H9 (cell line): ENCODE data around the gene MTSS2. TPM values are rescaled to one million over a fixed set of nuclear protein-coding genes. Genes with fewer than 3 reads are reported as not detected.

ENCODE experiments used
- DNase-seq: peaks from one replicate; pipeline ENCODE4 v3.0.0-alpha.2; 2017
- H2AFZ ChIP-seq: one replicate; pipeline ENCODE4 v1.6.1; 2013; ENCODE audit warnings: mild to moderate bottlenecking, low read length, control low read depth, moderate library complexity
- H2AK5ac ChIP-seq: 2 replicates; pipeline ENCODE4 v1.6.1; 2013; ENCODE audit warnings: low read length, control low read depth, mixed read lengths; ENCODE audit not compliant: insufficient read length
- H2BK120ac ChIP-seq: one replicate; pipeline ENCODE4 v1.6.1; 2013; ENCODE audit warnings: low read depth, mild to moderate bottlenecking, low read length, control low read depth, inconsistent platforms; ENCODE audit not compliant: poor library complexity, severe bottlenecking
- H2BK12ac ChIP-seq: 2 replicates; pipeline ENCODE4 v1.6.1; 2013; ENCODE audit warnings: low read length, control low read depth, mixed read lengths, low read depth; ENCODE audit not compliant: insufficient read length
- H2BK15ac ChIP-seq: 2 replicates; pipeline ENCODE4 v1.6.1; 2013; ENCODE audit warnings: low read depth, low read length, control low read depth
- H2BK20ac ChIP-seq: one replicate; pipeline ENCODE4 v1.6.1; 2013; ENCODE audit warnings: low read depth, mild to moderate bottlenecking, low read length, control low read depth, inconsistent platforms; ENCODE audit not compliant: poor library complexity, severe bottlenecking
- H2BK5ac ChIP-seq: 2 replicates; pipeline ENCODE4 v1.6.1; 2013; ENCODE audit warnings: low read length, control low read depth, mixed read lengths; ENCODE audit not compliant: insufficient read length
- H3K14ac ChIP-seq: 2 replicates; pipeline ENCODE4 v1.6.1; 2013; ENCODE audit warnings: low read length, control low read depth; ENCODE audit not compliant: insufficient read depth
- H3K18ac ChIP-seq: 2 replicates; pipeline ENCODE4 v1.6.1; 2013; ENCODE audit warnings: low read depth, mild to moderate bottlenecking, mixed read lengths, low read length, control low read depth; ENCODE audit not compliant: insufficient read length
- H3K23ac ChIP-seq: 2 replicates; pipeline ENCODE4 v1.6.1; 2013; ENCODE audit warnings: low read length, control low read depth, mixed read lengths, low read depth; ENCODE audit not compliant: insufficient read length
- H3K23me2 ChIP-seq: 2 replicates; pipeline ENCODE4 v1.6.1; 2013; ENCODE audit warnings: low read depth, mild to moderate bottlenecking, mixed read lengths, low read length, control low read depth; ENCODE audit not compliant: insufficient read length, poor library complexity, severe bottlenecking
- H3K27ac ChIP-seq: 2 replicates; pipeline ENCODE4 v1.5.1; 2013; ENCODE audit warnings: low read length, control low read depth, mixed read lengths, low read depth; ENCODE audit not compliant: insufficient read length
- H3K27me3 ChIP-seq: 2 replicates; pipeline ENCODE4 v1.6.1; 2013; ENCODE audit warnings: low read length, control low read depth, inconsistent platforms; ENCODE audit not compliant: insufficient read depth
- H3K4ac ChIP-seq: 2 replicates; pipeline ENCODE4 v1.6.1; 2013; ENCODE audit warnings: low read depth, mild to moderate bottlenecking, control low read depth, inconsistent platforms, low read length, moderate library complexity
- H3K4me1 ChIP-seq: 2 replicates; pipeline ENCODE4 v1.6.1; 2013; ENCODE audit warnings: low read length, control low read depth, inconsistent platforms; ENCODE audit not compliant: insufficient read depth
- H3K4me2 ChIP-seq: 2 replicates; pipeline ENCODE4 v1.6.1; 2013; ENCODE audit warnings: low read length, control low read depth, mixed read lengths; ENCODE audit not compliant: insufficient read length, insufficient read depth
- H3K56ac ChIP-seq: 2 replicates; pipeline ENCODE4 v1.6.1; 2013; ENCODE audit warnings: low read depth, mild to moderate bottlenecking, mixed read lengths, low read length, control low read depth; ENCODE audit not compliant: insufficient read length
- H3K79me1 ChIP-seq: 2 replicates; pipeline ENCODE4 v1.6.1; 2013; ENCODE audit warnings: low read depth, mild to moderate bottlenecking, moderate library complexity, low read length, control low read depth, inconsistent platforms; ENCODE audit not compliant: insufficient read depth, poor library complexity, severe bottlenecking
- H3K79me2 ChIP-seq: 2 replicates; pipeline ENCODE4 v1.6.1; 2013; ENCODE audit warnings: low read length, control low read depth, inconsistent platforms; ENCODE audit not compliant: insufficient read depth
- H3K9ac ChIP-seq: 2 replicates; pipeline ENCODE4 v1.6.1; 2013; ENCODE audit warnings: low read length, control low read depth, mixed read lengths; ENCODE audit not compliant: insufficient read length; ENCODE audit errors: extremely low read depth
- H3K9me3 ChIP-seq: one replicate; pipeline ENCODE4 v1.6.1; 2013; ENCODE audit warnings: low read depth, low read length, inconsistent platforms; ENCODE audit not compliant: control insufficient read depth
- H3T11ph ChIP-seq: one replicate; pipeline ENCODE4 v1.6.1; 2013; ENCODE audit warnings: mild to moderate bottlenecking, low read length, control low read depth, inconsistent platforms
- H4K20me1 ChIP-seq: one replicate; pipeline ENCODE4 v1.6.1; 2013; ENCODE audit not compliant: control insufficient read depth, insufficient read length, insufficient read depth
- H4K5ac ChIP-seq: 2 replicates; pipeline ENCODE4 v1.6.1; 2013; ENCODE audit warnings: low read depth, mild to moderate bottlenecking, mixed read lengths, low read length, control low read depth; ENCODE audit not compliant: insufficient read length
- H4K8ac ChIP-seq: replicated peaks from 2 replicates; pipeline ENCODE4 v1.6.1; 2013; ENCODE audit warnings: low read length, control low read depth, mixed read lengths, low read depth; ENCODE audit not compliant: insufficient read length
- H4K91ac ChIP-seq: 2 replicates; pipeline ENCODE4 v1.6.1; 2013; ENCODE audit warnings: low read depth, mild to moderate bottlenecking, moderate library complexity, mixed read lengths, low read length, control low read depth; ENCODE audit not compliant: insufficient read length
- H3K27ac Mint-ChIP-seq, 3 experiments: 2 replicates in 2 of 3; 3 replicates in 1 of 3; pipeline ENCODE4 v1.8.0; 2020 to 2021; ENCODE audit warnings: mixed read lengths in 3 of 3, mild to moderate bottlenecking in 1 of 3, moderate library complexity in 1 of 3
- H3K27me3 Mint-ChIP-seq: 2 replicates; pipeline ENCODE4 v1.8.0; 2021; ENCODE audit warnings: low read depth, mild to moderate bottlenecking, moderate library complexity, mixed read lengths
- H3K36me3 Mint-ChIP-seq, 3 experiments: 2 replicates in 2 of 3; 3 replicates in 1 of 3; pipeline ENCODE4 v1.8.0; 2020 to 2021; ENCODE audit warnings: low read depth in 3 of 3, mixed read lengths in 3 of 3; ENCODE audit not compliant: insufficient read depth in 1 of 3
- H3K4me1 Mint-ChIP-seq, 2 experiments: 2 replicates each; pipeline ENCODE4 v1.8.0; 2020; ENCODE audit warnings: mixed read lengths in 2 of 2
- H3K4me3 Mint-ChIP-seq, 2 experiments: 2 replicates in 1 of 2; 3 replicates in 1 of 2; pipeline ENCODE4 v1.8.0; 2020 to 2021; ENCODE audit warnings: mild to moderate bottlenecking in 2 of 2, mixed read lengths in 2 of 2, moderate library complexity in 1 of 2
- H3K9me3 Mint-ChIP-seq, 2 experiments: 2 replicates in 1 of 2; 3 replicates in 1 of 2; pipeline ENCODE4 v1.8.0; 2020; ENCODE audit warnings: mild to moderate bottlenecking in 2 of 2, mixed read lengths in 2 of 2, moderate library complexity in 1 of 2
- WGBS: extraction: QIAGEN DNeasy Blood & Tissue Kit; methylation state at CpG from one replicate; pipeline ENCODE4 v1.1.7; 2013; ENCODE audit warnings: missing lambda C conversion rate, low lambda C conversion rate, mixed read lengths; ENCODE audit not compliant: insufficient read length; ENCODE audit errors: extremely low coverage; 5-methylcytosine and 5-hydroxymethylcytosine counted together
- total RNA-seq: library from RNA; stranded (reverse); gene quantifications from 2 replicates; pipeline ENCODE4 v1.2.1, GENCODE V29; 2021
- TF ChIP-seq, protein P1 (sequence below): fragments of 200-600 bp; sonication (generic); conservative IDR thresholded peaks from 3 replicates; pipeline ENCODE4 v1.8.0; 2021; ENCODE audit warnings: antibody characterized with exemption, mild to moderate bottlenecking

Gene MTSS2
- total RNA-seq, 1 experiment from 2014 or later = 41.0 TPM

- Histone ChIP-seq H2BK120ac (no peak overlapping the region), H4K5ac (no peak overlapping the region), H4K91ac (no peak overlapping the region), H3K27me3 (no peaks in the 10 kb centered on the region), H3K23me2 (no peaks in the 10 kb centered on the region), H3K18ac (no peak overlapping the region), H2BK20ac (no peak overlapping the region), H3K79me1 (no peaks in the 10 kb centered on the region), H3K4ac (no peak overlapping the region), H4K20me1 (no peaks in the 10 kb centered on the region), H3K9me3 (no peaks in the 10 kb centered on the region), H3K9ac (no peak overlapping the region), H3K4me1 (peaks cover 3% of the 10 kb centered on the region; the same call in 1 of the 2 replicates), H2BK5ac (no peak overlapping the region), H3K79me2 (no peaks in the 10 kb centered on the region), H3K27ac (no peak overlapping the region), H3K23ac (no peak overlapping the region), H2AFZ (no peak overlapping the region), H2AK5ac (no peak overlapping the region), H3K4me2 (no peak overlapping the region), H3T11ph (no peak overlapping the region), H2BK15ac (no peak overlapping the region), H4K8ac (no peak overlapping the region), H3K14ac (no peak overlapping the region), H3K56ac (no peak overlapping the region), H2BK12ac (no peak overlapping the region)
- H3K27ac Mint-ChIP-seq = no peak overlapping the region
- TF ChIP-seq, protein P1, sequence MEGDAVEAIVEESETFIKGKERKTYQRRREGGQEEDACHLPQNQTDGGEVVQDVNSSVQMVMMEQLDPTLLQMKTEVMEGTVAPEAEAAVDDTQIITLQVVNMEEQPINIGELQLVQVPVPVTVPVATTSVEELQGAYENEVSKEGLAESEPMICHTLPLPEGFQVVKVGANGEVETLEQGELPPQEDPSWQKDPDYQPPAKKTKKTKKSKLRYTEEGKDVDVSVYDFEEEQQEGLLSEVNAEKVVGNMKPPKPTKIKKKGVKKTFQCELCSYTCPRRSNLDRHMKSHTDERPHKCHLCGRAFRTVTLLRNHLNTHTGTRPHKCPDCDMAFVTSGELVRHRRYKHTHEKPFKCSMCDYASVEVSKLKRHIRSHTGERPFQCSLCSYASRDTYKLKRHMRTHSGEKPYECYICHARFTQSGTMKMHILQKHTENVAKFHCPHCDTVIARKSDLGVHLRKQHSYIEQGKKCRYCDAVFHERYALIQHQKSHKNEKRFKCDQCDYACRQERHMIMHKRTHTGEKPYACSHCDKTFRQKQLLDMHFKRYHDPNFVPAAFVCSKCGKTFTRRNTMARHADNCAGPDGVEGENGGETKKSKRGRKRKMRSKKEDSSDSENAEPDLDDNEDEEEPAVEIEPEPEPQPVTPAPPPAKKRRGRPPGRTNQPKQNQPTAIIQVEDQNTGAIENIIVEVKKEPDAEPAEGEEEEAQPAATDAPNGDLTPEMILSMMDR = peak; percentile 38; the same call in 2 of the 3 replicates
- H3K9me3 Mint-ChIP-seq = no peaks in the 10 kb centered on the region
- no peaks in the 10 kb centered on the region; the same call in 1 of the 2 replicates for H3K27me3 Mint-ChIP-seq
- WGBS = no CpG with 5 or more reads among the region's 22 CpGs
- H3K4me3 Mint-ChIP-seq = no peak overlapping the region; a peak in 1 of 5 replicates
- DNase-seq = peak; percentile 66
- peaks cover 11 to 18% of the 10 kb centered on the region in 2 experiments for H3K4me1 Mint-ChIP-seq
- H3K36me3 Mint-ChIP-seq = no peaks in the 10 kb centered on the region
Measured at GRCh38 chr16:70656712-70657263, 29.1 kb downstream of the MTSS2 start.
